Fibroblast of the conjunctiva (primary cell): Measurements from ENCODE around the gene PKHD1.

Experiments used
- DNase-seq: peaks from one replicate; pipeline ENCODE4 v3.0.0-alpha.2; 2010; ENCODE audit warnings: low read depth

The PKHD1 gene, protein sequence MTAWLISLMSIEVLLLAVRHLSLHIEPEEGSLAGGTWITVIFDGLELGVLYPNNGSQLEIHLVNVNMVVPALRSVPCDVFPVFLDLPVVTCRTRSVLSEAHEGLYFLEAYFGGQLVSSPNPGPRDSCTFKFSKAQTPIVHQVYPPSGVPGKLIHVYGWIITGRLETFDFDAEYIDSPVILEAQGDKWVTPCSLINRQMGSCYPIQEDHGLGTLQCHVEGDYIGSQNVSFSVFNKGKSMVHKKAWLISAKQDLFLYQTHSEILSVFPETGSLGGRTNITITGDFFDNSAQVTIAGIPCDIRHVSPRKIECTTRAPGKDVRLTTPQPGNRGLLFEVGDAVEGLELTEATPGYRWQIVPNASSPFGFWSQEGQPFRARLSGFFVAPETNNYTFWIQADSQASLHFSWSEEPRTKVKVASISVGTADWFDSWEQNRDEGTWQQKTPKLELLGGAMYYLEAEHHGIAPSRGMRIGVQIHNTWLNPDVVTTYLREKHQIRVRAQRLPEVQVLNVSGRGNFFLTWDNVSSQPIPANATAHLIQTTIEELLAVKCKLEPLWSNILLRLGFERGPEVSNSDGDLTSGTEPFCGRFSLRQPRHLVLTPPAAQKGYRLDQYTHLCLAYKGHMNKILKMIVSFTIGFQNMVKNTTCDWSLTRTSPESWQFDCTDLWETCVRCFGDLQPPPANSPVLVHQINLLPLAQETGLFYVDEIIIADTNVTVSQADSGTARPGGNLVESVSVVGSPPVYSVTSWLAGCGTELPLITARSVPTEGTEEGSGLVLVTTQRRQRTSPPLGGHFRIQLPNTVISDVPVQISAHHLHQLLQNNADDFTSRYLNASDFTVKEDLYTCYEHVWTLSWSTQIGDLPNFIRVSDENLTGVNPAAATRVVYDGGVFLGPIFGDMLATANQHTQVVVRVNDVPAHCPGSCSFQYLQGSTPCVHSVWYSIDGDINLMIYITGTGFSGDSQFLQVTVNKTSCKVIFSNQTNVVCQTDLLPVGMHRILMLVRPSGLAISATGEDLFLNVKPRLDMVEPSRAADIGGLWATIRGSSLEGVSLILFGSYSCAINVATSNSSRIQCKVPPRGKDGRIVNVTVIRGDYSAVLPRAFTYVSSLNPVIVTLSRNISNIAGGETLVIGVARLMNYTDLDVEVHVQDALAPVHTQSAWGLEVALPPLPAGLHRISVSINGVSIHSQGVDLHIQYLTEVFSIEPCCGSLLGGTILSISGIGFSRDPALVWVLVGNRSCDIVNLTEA (N-terminal part only)

DNA sequence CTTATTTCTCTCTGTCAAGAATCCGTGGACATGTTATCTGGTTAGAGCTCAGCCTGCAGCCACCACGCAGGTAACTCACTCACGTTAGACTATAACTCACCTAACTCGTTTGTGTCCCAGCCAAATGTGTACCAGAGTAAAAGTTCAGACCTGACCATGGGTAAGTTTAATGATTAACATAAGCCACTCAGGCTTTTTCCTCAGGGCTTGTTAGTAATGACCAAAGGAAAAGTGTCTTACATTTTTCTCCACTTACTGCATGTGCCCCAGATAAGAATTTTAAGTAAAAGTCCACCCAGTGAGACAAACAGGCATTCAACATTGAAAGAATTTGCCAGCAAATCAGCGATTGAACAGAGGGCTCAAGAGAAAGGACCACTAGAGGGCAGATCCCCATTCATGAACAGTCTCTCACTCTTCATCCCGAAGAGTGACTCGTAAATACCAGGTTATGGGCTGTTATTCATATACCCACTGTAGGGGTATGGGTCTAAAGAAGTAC is at the start of gene PKHD1:
Gene PKHD1, minus strand, starts transcription at position 116 of the 502 bp plus-strand sequence. CDS start 2,680 bp downstream, outside the sequence.
- DNase-seq = no peak

GRCh38 chr6:52136934-52137467 is 49.6 kb upstream of the PKHD1 start:
- DNase-seq = no peak

GRCh38 chr6:52136055-52136454 is 48.6 kb upstream of the PKHD1 start:
- DNase-seq = no peak

GRCh38 chr6:52135217-52135616 is 47.8 kb upstream of the PKHD1 start:
- no peak for DNase-seq

DNA sequence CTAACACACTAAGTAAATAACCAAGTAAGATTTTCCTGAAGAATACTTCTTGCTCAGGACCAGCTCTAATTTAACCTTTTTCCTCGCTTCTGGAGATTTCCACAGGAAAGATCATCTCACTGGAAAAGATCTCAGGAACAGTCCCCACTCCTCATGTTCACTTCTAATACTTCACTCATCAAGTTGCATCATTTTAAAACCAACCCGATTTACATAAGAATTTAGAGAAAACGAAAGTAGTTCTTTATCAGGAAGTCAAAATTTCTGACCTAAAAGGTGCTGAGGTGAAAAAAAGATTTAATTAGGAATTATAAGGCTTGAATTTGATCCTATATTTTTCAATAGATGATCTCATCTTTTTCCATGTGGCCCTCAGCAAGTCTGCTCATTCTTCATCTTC is 46.6 kb upstream of the PKHD1 start:
- DNase-seq = no peak

DNA sequence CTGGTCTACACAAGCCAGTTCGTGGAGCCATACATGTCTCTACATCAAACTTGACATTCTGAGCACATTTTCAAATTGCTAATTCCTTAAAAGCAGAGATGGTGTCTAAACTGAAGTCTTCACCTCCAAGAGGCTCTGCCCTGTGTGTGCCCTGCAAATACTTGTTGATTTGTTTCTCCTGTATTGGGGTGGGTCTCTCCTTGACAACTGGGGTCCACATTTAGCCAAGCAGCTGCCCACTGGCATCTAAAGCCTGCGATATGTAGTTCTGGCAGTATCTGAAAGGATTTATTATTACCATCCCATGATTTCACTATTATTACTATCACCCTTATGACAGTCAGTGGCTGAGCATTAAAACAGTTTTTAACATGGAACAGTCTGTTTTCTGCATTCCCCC is 45.9 kb upstream of the PKHD1 start:
- DNase-seq = no peak

DNA sequence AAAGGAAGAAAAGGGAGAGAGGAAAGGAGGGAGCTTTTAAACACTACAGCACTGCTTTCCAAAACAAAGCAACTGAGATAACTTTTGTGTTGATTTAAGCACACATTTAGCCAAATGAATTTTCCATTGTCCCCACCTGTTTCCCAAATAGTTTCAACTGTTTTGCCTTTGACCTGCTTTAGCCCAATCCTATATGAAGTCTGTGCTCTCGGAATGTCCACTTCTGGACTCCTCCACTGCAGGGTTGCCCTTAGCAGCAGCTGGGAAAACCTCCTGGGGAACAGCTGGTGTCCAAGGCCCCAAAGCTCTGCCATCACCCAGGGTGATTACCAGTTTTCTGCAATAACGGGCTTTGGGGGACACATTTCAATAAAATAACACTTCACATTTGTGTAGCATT is 44.9 kb upstream of the PKHD1 start:
- no peak for DNase-seq

- DNase-seq = no peak
Measured at GRCh38 chr6:52130440-52130839, 43.0 kb upstream of the PKHD1 start.

DNA sequence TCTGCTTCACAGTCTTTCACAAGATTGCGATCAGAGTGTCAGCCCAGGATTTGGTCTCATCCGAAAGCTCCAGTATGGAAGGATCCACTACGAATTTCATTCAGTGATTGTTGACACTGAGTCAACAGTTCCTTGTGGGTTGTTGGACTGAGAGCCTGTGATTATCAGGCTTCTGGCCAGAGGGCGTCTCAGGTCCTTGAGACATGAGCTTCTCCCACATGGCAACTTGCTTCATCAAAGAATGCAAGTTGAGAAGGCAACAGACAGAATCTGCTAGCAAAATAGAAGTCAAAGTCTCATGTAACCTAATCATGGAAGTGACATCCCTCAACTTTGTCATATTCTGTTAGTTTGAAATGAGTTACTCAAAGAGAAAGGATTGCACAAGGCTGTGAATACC is 40.5 kb upstream of the PKHD1 start:
- no peak for DNase-seq

DNA sequence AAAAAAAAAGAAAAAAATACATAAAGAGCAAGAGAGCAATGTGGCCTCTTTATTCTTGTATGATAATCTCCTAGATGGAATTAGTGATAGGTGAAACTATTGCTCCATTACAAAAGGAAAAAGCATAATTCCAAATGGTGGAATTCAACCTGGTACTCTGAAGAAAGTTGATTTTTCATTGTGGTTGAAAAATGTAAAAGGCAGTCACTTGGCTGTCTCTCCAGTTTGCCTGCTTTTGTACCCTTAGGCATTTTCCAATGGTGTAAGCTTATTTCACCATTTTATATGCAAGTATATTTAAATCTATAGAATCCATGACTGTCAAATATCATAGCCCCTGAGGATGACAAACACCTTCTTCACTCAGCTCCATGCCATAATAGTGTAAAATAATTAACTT is 38.8 kb upstream of the PKHD1 start:
- DNase-seq = no peak

DNA sequence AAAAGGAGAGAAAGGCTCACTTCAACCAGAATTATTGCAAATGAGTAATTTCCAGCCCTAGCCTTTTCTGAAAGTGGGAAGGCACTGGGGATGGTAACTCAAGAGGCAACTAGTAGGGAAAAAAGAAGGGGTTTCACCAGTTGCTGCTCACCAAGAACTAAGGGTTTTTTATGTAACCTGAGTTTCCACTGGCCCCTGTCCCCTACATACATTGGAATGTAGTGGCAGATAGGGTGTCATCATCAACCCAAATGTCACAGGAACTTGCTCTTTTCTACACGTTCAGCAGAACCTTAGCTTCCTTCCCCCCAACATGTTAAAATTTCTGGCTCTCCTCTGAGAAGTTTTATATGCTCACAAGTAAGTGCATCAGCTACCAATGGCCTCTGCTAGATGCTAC is 38.2 kb upstream of the PKHD1 start:
- DNase-seq = no peak

GRCh38 chr6:52125139-52125538 is 37.7 kb upstream of the PKHD1 start:
- no peak for DNase-seq

DNA sequence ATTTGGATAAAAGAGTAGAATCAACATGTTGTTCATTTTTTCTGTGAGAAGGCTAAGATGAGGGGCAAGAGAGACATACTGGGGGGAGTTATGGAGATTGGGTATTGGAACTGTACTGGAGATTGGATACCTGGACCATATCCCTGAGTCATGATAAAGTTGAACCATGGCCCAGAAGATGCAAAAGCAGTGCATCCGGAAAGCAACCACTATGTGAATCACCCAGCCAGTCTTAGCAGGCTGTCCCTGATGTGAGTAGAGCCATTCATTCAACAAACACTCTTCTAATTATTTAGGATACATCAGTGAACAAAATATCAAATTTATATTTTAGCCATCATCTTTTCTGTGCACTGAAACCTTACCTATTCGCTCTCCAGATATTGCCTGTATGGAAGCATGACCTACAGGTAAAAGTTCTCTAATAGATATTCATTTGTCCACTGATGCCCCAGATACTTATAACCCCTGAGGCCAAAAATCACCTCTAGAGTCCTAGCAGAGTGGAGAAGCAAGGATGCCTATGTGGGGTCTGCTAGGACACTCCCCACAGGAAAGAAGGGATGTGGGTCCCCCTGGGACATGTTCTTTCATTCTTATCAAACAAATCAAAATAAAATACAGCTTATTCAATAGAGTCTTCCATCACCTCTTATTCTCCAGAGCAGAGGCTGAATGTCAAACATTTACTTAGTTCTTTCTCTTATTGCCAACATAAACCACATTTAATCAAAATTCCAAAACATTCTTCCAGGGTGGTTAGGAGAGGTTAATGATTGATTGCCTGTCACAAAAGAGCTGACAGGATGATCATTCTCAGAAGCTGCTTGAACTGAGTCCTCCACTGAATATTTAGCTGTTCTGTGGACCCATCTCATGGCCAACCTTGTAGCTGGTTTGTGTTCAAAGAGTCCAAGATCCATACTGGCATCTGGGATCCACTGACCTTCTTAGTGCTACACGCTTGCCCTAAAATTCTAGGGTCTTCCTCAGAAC is 37.0 kb upstream of the PKHD1 start:
- no peak for DNase-seq

DNA sequence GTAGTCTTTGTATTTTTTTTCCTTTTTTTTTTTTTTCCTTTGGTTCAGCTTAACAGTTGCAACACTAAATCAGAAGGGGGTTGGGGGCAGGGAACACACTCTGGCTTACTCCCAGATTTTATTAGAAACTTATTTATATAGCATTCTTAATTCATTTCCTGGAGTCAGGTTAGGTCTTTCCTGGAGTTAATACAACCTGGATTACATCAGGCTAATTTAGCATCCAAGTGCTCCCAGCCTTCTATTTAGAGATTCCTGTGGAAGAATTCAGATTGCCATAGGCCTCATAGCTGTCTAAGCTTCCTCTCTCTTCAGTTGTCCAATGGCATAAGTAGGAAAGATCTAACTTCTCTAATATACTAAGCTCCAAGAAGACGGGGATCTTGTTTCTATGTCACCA is 35.8 kb upstream of the PKHD1 start:
- no peak for DNase-seq

DNA sequence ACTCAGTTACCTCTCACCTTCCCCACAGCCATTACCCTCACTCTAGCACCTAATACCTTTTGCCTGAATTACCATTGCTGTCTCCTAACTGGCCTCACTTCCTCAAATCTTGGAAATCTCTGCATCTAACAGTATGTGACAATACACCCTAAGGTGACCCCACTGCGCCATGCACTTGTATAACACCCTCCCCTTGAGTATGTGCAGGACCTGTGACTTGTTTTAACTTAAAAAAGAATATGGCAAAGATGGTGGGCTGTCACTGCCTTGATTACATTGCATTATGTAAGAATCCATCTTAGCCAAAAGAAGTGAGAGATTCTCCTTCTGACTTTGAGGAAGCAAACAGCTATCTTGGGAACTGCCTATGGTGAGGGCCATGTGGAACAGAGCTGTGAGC is 29.9 kb upstream of the PKHD1 start:
- no peak for DNase-seq

DNA sequence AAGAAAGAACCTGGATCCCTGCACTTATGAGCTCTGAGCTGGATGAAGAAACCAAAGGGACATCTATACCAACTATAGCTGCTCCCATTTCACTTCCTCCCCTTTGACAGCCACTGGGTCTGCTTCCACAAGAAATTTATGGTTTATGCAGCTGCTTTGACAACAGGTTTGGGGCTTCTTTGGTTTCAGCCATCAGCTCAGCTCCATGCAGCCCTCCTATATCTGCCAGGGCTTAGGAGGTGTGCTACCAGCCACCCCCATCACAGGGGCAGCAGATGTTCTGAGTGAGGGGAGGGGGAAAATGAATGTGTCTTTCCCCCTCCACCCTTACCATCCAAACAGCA is 29.2 kb upstream of the PKHD1 start:
- no peak for DNase-seq

DNA sequence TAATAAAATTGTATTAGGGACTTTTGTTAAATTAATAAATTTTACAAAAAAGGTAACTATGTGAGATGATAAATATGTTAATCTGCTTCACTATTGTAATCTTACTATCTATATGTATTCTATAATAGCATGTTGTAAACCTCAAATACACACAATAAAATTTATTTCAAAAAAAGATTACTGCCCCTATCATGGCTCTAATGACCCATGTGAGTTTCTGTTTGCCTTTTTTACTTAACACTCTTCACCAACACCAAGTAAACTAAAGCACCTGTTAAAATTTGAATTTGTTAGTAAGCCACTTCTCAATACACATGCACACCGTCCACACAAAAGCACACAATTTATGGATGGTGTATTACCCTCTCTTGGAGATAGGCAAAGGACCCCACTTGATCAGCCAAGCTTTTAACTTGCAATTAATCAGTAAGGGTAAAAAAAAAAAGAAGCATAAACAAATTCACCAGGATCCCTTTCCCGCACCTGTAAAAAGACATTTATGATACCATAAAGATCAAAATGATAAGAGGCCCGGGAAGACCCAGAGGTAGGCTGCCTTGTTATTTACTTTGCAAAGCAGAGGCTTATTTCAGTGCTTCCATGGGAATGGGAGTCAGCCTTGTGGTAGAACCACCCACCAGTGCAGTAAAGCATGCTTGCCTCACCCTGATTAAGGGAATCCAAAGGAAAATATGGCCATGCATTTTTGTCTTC is 28.6 kb upstream of the PKHD1 start:
- no peak for DNase-seq

GRCh38 chr6:52115145-52115741 is 27.8 kb upstream of the PKHD1 start:
- DNase-seq = no peak

DNA sequence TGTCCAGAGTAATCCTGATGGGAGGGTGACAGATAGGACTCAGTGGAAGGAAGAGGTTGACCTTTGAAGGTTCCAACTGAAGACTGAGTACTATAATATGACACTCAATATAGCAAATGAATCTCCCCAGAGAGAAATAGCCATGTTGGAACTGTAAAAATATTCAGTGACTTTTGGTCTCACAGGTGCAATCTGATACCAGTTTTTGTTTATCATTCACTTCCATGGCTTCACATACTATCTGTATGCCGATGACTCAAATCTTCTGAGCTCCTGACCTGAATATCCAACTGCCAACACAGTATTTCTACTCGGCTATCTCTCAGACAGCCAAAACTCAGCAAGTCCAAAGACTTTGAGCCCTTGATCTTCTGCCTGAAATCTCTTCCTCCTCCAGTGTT is 21.8 kb upstream of the PKHD1 start:
- no peak for DNase-seq

DNA sequence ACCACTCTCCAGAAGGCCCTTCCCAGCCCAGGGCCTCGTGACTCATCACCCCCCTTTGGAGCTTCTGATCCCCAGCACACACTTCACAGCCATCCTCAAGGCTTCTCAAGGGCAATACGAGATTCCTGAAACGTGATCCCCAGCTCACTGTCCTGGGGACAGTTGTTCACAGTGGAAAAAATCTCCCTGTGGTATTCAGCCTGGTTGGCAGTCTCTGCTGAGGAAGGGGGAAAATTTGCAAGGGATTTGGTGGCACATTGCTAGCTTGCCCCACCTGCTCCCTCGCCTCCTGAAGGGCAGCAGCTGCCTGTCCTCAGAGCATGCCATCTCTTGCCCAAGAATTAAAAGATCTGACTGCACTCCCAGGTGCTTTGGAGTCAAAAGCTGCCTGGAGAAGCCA is 20.7 kb upstream of the PKHD1 start:
- no peak for DNase-seq
